BJ (cell line): Measurements from ENCODE around the gene AMZ2. TPM values are rescaled to one million over a fixed set of nuclear protein-coding genes. Genes with fewer than 3 reads are reported as not detected.

Experiments
- CTCF ChIA-PET: fragments of 350-600 bp; formaldehyde crosslinking; extraction: SDS; loops from one replicate; lab custom pipeline; 2021; ENCODE audit warnings: antibody characterized with exemption, inconsistent platforms; lab: Yijun Ruan, JAX
- POLR2A ChIA-PET: fragments of 300-600 bp; sonication (Branson Sonifier 250); formaldehyde crosslinking; extraction: SDS; loops from one replicate; lab custom pipeline; 2021; ENCODE audit warnings: antibody characterized with exemption; lab: Charles Lee
- DNase-seq: peaks from one replicate; pipeline ENCODE4 v3.0.0-alpha.2; 2011; ENCODE audit warnings: low read depth
- H3K27me3 ChIP-seq: 2 replicates; pipeline ENCODE4 v1.6.0; 2011; ENCODE audit warnings: low read length; ENCODE audit not compliant: control insufficient read depth, insufficient read depth
- H3K36me3 ChIP-seq: 2 replicates; pipeline ENCODE4 v1.5.1; 2011; ENCODE audit warnings: low read length; ENCODE audit not compliant: control insufficient read depth, insufficient read depth
- H3K4me3 ChIP-seq: 2 replicates; pipeline ENCODE4 v1.5.1; 2011; ENCODE audit warnings: low read depth, mild to moderate bottlenecking, control low read depth, low read length
- polyA plus RNA-seq: library from polyadenylated mRNA; depleted of rRNA; stranded (reverse); fragments of >200 nt; gene quantifications from 2 replicates; pipeline ENCODE4 v1.2.3, GENCODE V29; 2011
- TF ChIP-seq, protein P1 (sequence below): IDR thresholded peaks from 2 replicates; pipeline ENCODE4 v1.5.1; 2011; ENCODE audit warnings: low read depth, mild to moderate bottlenecking, control low read depth, inconsistent platforms, low read length, moderate library complexity; ENCODE audit not compliant: insufficient read depth

The AMZ2 gene
- polyA plus RNA-seq, 1 experiment = 52.0 TPM

DNA sequence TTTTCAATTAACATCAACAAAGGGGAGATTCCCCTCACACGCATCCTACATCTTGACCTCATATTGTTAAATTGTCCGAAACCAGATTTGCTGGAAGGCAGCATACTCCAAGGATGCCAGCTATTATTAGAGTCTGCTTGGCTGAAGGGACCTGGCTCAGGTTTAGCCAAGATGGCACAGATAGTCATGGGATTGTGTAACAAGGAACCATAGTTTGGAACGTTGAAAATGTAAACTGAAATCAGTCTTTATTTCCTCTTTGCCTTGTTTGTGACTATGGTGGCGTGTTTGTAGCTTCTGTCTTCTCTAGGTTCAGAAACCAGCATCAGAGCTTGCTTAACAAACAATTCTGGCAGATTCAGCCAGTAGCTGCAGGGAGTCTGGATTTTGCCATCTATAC lies 49.4 kb downstream of the AMZ2 start:
- TF ChIP-seq, protein P1, sequence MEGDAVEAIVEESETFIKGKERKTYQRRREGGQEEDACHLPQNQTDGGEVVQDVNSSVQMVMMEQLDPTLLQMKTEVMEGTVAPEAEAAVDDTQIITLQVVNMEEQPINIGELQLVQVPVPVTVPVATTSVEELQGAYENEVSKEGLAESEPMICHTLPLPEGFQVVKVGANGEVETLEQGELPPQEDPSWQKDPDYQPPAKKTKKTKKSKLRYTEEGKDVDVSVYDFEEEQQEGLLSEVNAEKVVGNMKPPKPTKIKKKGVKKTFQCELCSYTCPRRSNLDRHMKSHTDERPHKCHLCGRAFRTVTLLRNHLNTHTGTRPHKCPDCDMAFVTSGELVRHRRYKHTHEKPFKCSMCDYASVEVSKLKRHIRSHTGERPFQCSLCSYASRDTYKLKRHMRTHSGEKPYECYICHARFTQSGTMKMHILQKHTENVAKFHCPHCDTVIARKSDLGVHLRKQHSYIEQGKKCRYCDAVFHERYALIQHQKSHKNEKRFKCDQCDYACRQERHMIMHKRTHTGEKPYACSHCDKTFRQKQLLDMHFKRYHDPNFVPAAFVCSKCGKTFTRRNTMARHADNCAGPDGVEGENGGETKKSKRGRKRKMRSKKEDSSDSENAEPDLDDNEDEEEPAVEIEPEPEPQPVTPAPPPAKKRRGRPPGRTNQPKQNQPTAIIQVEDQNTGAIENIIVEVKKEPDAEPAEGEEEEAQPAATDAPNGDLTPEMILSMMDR = no peak
- H3K36me3 ChIP-seq = no peaks in the 10 kb centered on the region
- no peak overlapping the region for H3K4me3 ChIP-seq
- ChIA-PET CTCF (interaction anchor here (1.2 kb wide), 1 partner anchor 9 kb away, joined by 3 read pairs; no protein-coding TSS in a partner anchor), POLR2A (no interaction called here)
- no peak for DNase-seq
- peaks cover 10% of the 10 kb centered on the region for H3K27me3 ChIP-seq

DNA sequence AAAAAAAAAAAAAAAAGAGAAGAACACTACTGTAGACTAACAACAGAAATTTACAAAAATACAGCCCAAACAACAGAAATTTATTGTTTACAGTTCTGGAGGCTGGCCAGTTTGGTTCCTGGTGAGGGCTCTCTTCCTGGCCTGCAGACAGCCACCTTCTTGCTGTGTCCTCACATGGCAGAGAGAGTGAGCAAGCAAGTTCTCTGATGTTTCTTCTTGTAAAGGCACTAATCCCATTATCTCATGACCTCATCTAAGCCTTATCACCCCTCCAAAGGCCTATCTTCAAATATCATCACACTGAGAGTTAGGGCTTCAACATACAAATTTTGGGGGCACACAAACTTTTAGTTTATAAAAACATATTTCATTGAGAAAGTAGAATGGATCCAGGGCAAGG lies 50.8 kb downstream of the AMZ2 start:
- Histone ChIP-seq H3K36me3 (no peaks in the 10 kb centered on the region), H3K4me3 (no peak overlapping the region), H3K27me3 (peaks cover 6% of the 10 kb centered on the region)
- TF ChIP-seq, protein P1 = no peak
- ChIA-PET CTCF (no interaction called here), POLR2A (no interaction called here)
- DNase-seq = no peak

DNA sequence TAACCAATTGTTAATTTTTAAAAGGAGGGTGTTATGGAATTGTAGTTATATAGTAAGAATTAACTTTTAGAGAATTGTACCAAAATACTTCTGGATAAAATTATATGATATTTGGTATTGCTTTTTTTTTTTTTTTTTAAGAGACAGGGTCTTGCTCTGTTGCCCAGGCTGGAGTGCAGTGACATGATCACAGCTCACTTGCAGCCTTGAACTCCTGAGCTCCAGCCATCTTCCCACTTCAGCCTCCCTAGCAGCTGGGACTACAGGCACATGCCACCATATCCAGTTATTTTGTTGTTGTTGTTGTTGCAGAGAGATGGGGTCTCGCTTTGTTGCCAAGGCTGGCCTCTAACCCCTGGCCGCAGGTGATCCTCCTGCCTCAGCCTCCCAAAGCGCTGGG lies 52.0 kb downstream of the AMZ2 start:
- no peak for DNase-seq
- Histone ChIP-seq H3K27me3 (peaks cover 3% of the 10 kb centered on the region), H3K36me3 (no peaks in the 10 kb centered on the region), H3K4me3 (no peak overlapping the region)
- TF ChIP-seq, protein P1 = no peak
- ChIA-PET POLR2A (no interaction called here), CTCF (no interaction called here)

DNA sequence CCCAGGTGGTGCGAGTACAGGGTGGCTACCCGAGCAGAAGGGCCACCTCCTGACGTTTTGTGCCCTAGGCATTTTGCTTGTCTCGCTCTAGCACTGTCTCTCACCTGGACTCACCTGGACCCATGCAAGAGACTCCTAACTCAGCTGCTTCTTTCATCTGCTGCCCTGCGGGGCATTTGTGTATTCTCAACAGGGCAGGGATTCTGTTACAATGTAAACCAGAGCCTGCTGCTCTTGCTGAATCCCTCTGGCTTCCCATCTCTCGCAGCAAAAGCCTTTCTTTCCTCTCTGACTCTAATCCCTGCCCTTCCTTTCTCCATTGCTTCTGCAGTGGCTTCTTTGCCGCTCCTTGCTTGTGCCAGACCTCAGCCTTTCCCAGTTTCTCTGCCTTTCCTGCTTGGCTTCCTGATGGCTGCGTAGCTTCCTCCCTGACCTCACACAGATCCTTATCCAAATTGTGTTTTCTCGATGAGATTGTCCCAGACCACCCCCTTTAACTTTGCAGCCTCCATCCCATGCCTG lies 53.7 kb downstream of the AMZ2 start:
- DNase-seq = no peak
- TF ChIP-seq, protein P1 = no peak
- Histone ChIP-seq H3K36me3 (no peaks in the 10 kb centered on the region), H3K4me3 (no peak overlapping the region), H3K27me3 (no peaks in the 10 kb centered on the region; the same call in 1 of the 2 replicates)
- CTCF ChIA-PET = interaction anchor here (0.8 to 1.9 kb wide), 4 partner anchors 14 to 135 kb away, joined by 3 to 5 read pairs (median 4); no protein-coding TSS in a partner anchor
- POLR2A ChIA-PET = no interaction called here

DNA sequence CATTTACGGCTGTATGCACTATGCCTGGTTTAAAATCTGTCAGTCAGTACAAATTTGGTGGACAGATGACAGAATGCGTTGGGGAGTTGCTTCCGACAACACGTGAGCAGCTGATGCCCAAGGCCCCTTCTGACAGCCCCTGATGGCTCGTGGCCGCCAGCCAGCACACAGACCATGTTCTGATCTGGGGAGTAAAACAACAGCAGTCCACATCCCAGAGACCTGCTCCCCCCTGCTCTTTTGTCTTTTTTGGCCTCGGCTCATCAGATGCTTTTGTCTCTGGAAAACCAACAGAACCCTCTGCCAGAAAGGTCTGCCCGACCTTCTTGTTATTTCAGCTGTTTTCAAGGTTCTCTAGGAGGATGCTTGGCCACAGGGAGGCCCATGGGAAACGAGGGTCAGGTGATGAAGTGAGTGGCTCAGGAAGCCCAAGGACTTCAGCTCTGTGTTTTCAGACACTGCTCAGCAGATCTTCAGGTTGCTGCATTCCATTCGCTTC lies 54.3 kb downstream of the AMZ2 start:
- TF ChIP-seq, protein P1 = no peak
- no peaks in the 10 kb centered on the region for H3K36me3 ChIP-seq
- H3K4me3 ChIP-seq = no peak overlapping the region
- CTCF ChIA-PET = interaction anchor here (0.7 to 1.9 kb wide), 6 partner anchors 13 to 134 kb away, joined by 3 to 6 read pairs (median 4); no protein-coding TSS in a partner anchor
- no peaks in the 10 kb centered on the region; the same call in 1 of the 2 replicates for H3K27me3 ChIP-seq
- DNase-seq = no peak
- POLR2A ChIA-PET = no interaction called here
